Naive thymus-derived CD4-positive, alpha-beta T cell (primary cell): ENCODE results near the gene CTAGE1. TPM values are rescaled to one million over a fixed set of nuclear protein-coding genes. Genes with fewer than 3 reads are reported as not detected.
"Not testable (repeated sequence)": the region's sequence is repeated elsewhere in the genome, so short reads cannot be mapped to it uniquely, and the experiment has no call there.

Experiments
- ATAC-seq: fragments of 150-1000 bp; cut with Tn5 transposase; 2 replicates; pipeline ENCODE4 v1.10.0; 2021; ENCODE audit warnings: mild to moderate bottlenecking, moderate library complexity
- CTCF ChIA-PET: fragments of 350-600 bp; sonication (Branson Sonifier 250); formaldehyde crosslinking; loops from one replicate; lab custom pipeline; 2021; ENCODE audit warnings: antibody characterized with exemption; lab: Charles Lee
- POLR2A ChIA-PET: fragments of 350-600 bp; sonication (Branson Sonifier 250); formaldehyde crosslinking; loops from one replicate; lab custom pipeline; 2021; ENCODE audit warnings: antibody characterized with exemption, inconsistent platforms; lab: Charles Lee
- DNase-seq, 9 donors: peaks; one replicate each; pipeline versions ENCODE4 v3.0.0 to v3.0.0-alpha.2; 2020 to 2022; ENCODE audit warnings: mixed read lengths in 1 of 9
- H3K27ac ChIP-seq: one replicate; pipeline ENCODE4 v1.7.0; 2013; ENCODE audit warnings: mild to moderate bottlenecking, low read depth, low read length, moderate library complexity
- H3K27me3 ChIP-seq, 2 donors: one replicate each; pipeline ENCODE4 v1.7.0; 2013; ENCODE audit warnings: low read length in 2 of 2, mild to moderate bottlenecking in 2 of 2, moderate library complexity in 2 of 2; ENCODE audit not compliant: control insufficient read depth in 2 of 2, insufficient read depth in 2 of 2
- H3K36me3 ChIP-seq, 3 experiments: 1 replicate in 2 of 3; 2 replicates in 1 of 3; pipeline ENCODE4 v1.7.0; 2013; ENCODE audit warnings: low read length in 3 of 3, mild to moderate bottlenecking in 3 of 3, moderate library complexity in 1 of 3; ENCODE audit not compliant: insufficient read depth in 3 of 3, control insufficient read depth in 2 of 3
- H3K4me1 ChIP-seq, 2 donors: one replicate each; pipeline ENCODE4 v1.7.0; 2013; ENCODE audit warnings: low read length in 2 of 2, mild to moderate bottlenecking in 2 of 2, moderate library complexity in 1 of 2; ENCODE audit not compliant: control insufficient read depth in 2 of 2, insufficient read depth in 2 of 2
- H3K4me3 ChIP-seq: 2 replicates; pipeline ENCODE4 v1.7.0; 2013; ENCODE audit warnings: mild to moderate bottlenecking, low read length
- H3K9me3 ChIP-seq, 3 experiments: 1 replicate in 2 of 3; 2 replicates in 1 of 3; pipeline ENCODE4 v1.7.0; 2013; ENCODE audit warnings: low read length in 3 of 3; ENCODE audit not compliant: control insufficient read depth in 2 of 3
- H3K27ac Mint-ChIP-seq, 9 donors: one replicate each; pipeline ENCODE4 v1.8.0; 2020 to 2022; ENCODE audit warnings: mixed read lengths in 9 of 9, mild to moderate bottlenecking in 8 of 9, moderate library complexity in 5 of 9, inconsistent platforms in 2 of 9
- H3K27me3 Mint-ChIP-seq, 5 donors: one replicate each; pipeline ENCODE4 v1.8.0; 2021 to 2022; ENCODE audit warnings: mixed read lengths in 5 of 5, mild to moderate bottlenecking in 1 of 5
- H3K36me3 Mint-ChIP-seq, 5 donors: one replicate each; pipeline ENCODE4 v1.8.0; 2020 to 2022; ENCODE audit warnings: mixed read lengths in 5 of 5, mild to moderate bottlenecking in 3 of 5, inconsistent platforms in 1 of 5
- H3K4me1 Mint-ChIP-seq, 7 donors: one replicate each; pipeline ENCODE4 v1.8.0; 2020 to 2022; ENCODE audit warnings: mixed read lengths in 7 of 7, mild to moderate bottlenecking in 3 of 7, inconsistent platforms in 1 of 7
- H3K4me3 Mint-ChIP-seq, 10 donors: one replicate each; pipeline ENCODE4 v1.8.0; 2020 to 2022; ENCODE audit warnings: mild to moderate bottlenecking in 10 of 10, mixed read lengths in 10 of 10, moderate library complexity in 6 of 10, inconsistent platforms in 2 of 10
- H3K9me3 Mint-ChIP-seq, 11 donors: one replicate each; pipeline ENCODE4 v1.8.0; 2020 to 2022; ENCODE audit warnings: mixed read lengths in 11 of 11, mild to moderate bottlenecking in 4 of 11, inconsistent platforms in 1 of 11, moderate library complexity in 1 of 11
- intact Hi-C, 2 donors: fragments of 100-400 bp; cut with micrococcal nuclease; formaldehyde crosslinking; loops; one replicate each; pipeline ENCODE4 v1.15.1; 2023
- polyA plus RNA-seq, 2 donors: library from polyadenylated mRNA; unstranded; fragments of 300-500 nt; fragmentation: Illumina TruSeq; gene quantifications; one replicate each; pipeline ENCODE4 v1.2.3, GENCODE V29; 2021
- total RNA-seq, 6 experiments: library from RNA in 5 of 6; stranded (reverse) in 5 of 6; gene quantifications; 1 replicate in 5 of 6; 2 replicates in 1 of 6; pipeline ENCODE4 v1.2.3 and lab custom pipeline; 2021 to 2026

CTAGE1 gene
- total and polyA plus RNA-seq, 7 experiments from 2014 or later = not detected

DNA sequence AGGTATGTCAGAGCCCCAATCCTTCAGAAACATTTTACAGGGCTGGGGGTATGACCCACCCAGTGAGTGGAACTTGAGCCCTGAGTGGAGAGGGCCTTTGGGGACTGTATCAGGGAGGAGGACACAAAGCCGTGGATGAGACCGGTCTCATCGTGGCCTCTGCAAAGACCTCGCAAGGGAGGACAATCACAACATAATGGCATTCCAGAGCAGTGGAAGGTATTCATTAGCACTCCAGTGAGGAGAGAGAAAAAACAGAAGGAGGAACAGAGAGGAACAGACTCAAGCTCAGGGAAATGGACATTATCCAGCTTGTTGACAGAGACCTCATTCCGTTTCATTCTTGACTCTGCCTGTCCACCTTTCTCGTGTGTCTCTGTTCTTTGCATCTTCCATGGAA is 38.8 kb upstream of the CTAGE1 start:
- Histone ChIP-seq H3K36me3 (no peaks in the 10 kb centered on the region), H3K27ac (no peak overlapping the region), H3K9me3 (no peaks in the 10 kb centered on the region), H3K4me1 (no peaks in the 10 kb centered on the region), H3K27me3 (no peaks in the 10 kb centered on the region), H3K4me3 (no peak overlapping the region)
- Mint-ChIP-seq H3K27me3 (peaks cover 0 to 27% (median 4%) of the 10 kb centered on the region in 5 donors), H3K36me3 (no peaks in the 10 kb centered on the region), H3K4me1 (peaks cover 0 to 8% (median 4%) of the 10 kb centered on the region in 7 donors), H3K27ac (no peak overlapping the region), H3K9me3 (peaks cover 0 to 3% (median 0%) of the 10 kb centered on the region in 11 donors), H3K4me3 (no peak overlapping the region)
- no peak for ATAC-seq
- intact Hi-C loops = no loop called here
- ChIA-PET POLR2A (no interaction called here), CTCF (no interaction called here)
- no peak for DNase-seq

DNA sequence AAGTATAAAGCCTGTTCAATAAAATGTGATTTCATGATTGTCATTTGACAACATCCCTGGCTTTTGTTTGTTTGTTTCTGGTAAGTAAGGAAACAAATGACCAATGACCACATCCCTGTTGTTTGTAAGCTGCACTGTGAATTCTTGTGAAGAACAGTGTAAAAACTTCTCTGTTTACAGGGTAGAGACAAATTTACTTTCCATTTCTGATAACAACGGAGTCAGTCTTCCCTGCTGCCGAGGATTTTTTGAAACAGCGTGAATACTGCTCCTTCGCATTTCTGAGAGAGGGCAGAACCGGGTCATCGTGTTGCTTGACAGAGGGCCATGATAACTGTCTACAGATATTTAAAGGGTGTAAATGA is 38.4 kb upstream of the CTAGE1 start:
- intact Hi-C loops = no loop called here
- Histone ChIP-seq H3K27ac (no peak overlapping the region), H3K36me3 (no peaks in the 10 kb centered on the region), H3K9me3 (no peaks in the 10 kb centered on the region), H3K4me3 (no peak overlapping the region), H3K27me3 (no peaks in the 10 kb centered on the region), H3K4me1 (no peaks in the 10 kb centered on the region)
- H3K4me1 Mint-ChIP-seq = peaks cover 0 to 8% (median 4%) of the 10 kb centered on the region in 7 donors
- peaks cover 0 to 5% (median 0%) of the 10 kb centered on the region in 11 donors for H3K9me3 Mint-ChIP-seq
- peaks cover 0 to 27% (median 4%) of the 10 kb centered on the region in 5 donors for H3K27me3 Mint-ChIP-seq
- no peak for ATAC-seq
- no peaks in the 10 kb centered on the region for H3K36me3 Mint-ChIP-seq
- ChIA-PET CTCF (no interaction called here), POLR2A (no interaction called here)
- H3K4me3 Mint-ChIP-seq = no peak overlapping the region
- no peak for DNase-seq
- H3K27ac Mint-ChIP-seq = no peak overlapping the region

DNA sequence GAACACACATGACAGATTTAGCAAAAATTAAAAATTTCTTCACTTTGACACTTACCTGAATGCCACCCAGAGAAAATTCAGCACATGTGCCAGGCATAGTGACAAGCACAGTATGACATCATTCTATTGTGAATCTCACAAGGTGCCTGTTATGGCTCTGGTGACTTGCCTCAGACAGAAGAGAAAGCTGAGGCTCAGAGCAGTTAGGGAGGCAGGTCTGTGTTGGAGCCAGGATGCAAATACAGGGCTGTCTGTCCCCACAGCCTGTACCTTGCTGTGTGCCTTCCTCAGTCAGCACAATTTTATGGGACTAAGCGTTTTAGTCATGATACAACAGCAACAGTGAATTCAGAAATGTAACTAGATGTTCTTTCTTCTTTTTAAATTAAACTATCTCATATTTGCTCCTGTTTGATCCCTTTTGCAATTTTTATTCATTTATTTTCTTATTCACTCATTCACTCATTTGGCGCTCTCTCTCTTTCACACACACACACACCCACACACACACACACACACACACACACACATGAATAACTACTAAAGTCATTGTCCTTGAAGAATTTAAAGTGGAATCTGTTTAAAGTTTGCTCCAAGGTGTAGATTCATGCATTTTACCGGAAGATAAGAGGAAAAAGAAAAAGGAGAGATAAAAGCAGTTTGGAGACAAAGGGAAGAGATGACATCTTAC is 37.9 kb upstream of the CTAGE1 start:
- no peak overlapping the region for H3K27ac ChIP-seq
- H3K4me1 ChIP-seq = no peaks in the 10 kb centered on the region
- no peaks in the 10 kb centered on the region for H3K9me3 ChIP-seq
- Mint-ChIP-seq H3K4me1 (peaks cover 0 to 8% (median 4%) of the 10 kb centered on the region in 7 donors), H3K27me3 (peaks cover 0 to 26% (median 4%) of the 10 kb centered on the region in 5 donors), H3K27ac (no peak overlapping the region), H3K4me3 (no peak overlapping the region), H3K36me3 (no peaks in the 10 kb centered on the region), H3K9me3 (peaks cover 0 to 6% (median 0%) of the 10 kb centered on the region in 11 donors)
- CTCF ChIA-PET = no interaction called here
- no peak overlapping the region for H3K4me3 ChIP-seq
- ATAC-seq (no peak), DNase-seq (no peak)
- intact Hi-C loops = no loop called here
- no peaks in the 10 kb centered on the region for H3K36me3 ChIP-seq
- no peaks in the 10 kb centered on the region for H3K27me3 ChIP-seq
- POLR2A ChIA-PET = no interaction called here

DNA sequence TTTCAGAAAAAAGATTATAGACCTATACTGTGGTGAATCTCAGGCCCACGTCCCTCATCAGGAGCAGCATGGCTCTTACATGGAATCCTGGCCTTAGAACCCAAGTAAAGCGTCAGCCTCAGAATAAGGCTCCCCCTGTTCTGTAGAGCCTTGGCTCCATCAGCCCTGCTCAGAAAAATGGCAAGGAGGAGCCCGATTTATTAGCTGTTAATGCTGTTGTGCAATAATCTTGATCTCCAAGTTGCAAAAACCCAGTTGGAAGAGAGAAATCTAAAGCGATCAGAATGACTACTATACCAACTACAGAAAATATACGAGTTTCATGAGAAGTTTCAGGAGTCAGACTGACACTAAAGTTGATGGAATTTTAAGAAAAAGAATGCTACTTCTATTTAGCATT is 35.6 kb upstream of the CTAGE1 start:
- intact Hi-C loops = no loop called here
- Mint-ChIP-seq H3K27ac (no peak overlapping the region), H3K36me3 (no peaks in the 10 kb centered on the region), H3K4me1 (peaks cover 0 to 8% (median 4%) of the 10 kb centered on the region in 7 donors), H3K4me3 (no peak overlapping the region), H3K9me3 (peaks cover 3 to 25% (median 15%) of the 10 kb centered on the region in 11 donors), H3K27me3 (peaks cover 0 to 18% (median 4%) of the 10 kb centered on the region in 5 donors)
- Histone ChIP-seq H3K27ac (no peak overlapping the region), H3K36me3 (no peaks in the 10 kb centered on the region), H3K27me3 (no peaks in the 10 kb centered on the region), H3K4me1 (no peaks in the 10 kb centered on the region), H3K9me3 (no peaks in the 10 kb centered on the region), H3K4me3 (no peak overlapping the region)
- POLR2A ChIA-PET = no interaction called here
- no peak for ATAC-seq
- CTCF ChIA-PET = no interaction called here
- DNase-seq = no peak

DNA sequence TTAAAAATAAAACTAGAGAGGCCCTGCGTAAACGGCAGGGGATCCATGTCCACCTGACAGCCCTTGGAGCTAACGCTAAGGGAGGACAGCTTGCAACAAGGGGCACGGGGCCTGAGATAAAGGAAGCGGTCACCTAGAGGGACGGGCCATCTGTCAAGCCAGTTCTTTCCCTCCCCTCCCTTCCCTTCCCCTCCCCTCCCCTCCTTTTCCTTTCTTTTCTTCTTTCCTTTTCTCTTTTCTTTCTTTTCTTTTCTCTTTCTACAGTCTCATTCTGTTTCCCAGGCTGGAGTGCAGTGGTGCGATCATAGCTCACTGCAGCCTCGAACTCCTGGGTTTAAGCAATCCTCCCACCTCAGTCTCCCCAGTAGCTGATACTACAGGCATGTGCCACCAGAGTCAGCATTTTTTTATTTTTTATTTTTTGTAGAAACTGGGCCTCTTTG is 34.5 kb upstream of the CTAGE1 start:
- no peaks in the 10 kb centered on the region for H3K36me3 ChIP-seq
- no peaks in the 10 kb centered on the region for H3K9me3 ChIP-seq
- peaks cover 0 to 18% (median 4%) of the 10 kb centered on the region in 5 donors for H3K27me3 Mint-ChIP-seq
- H3K4me1 Mint-ChIP-seq = peaks cover 0 to 8% (median 4%) of the 10 kb centered on the region in 7 donors
- no peak overlapping the region for H3K27ac Mint-ChIP-seq
- H3K27ac ChIP-seq = no peak overlapping the region
- no peak overlapping the region for H3K4me3 Mint-ChIP-seq
- peaks cover 3 to 32% (median 15%) of the 10 kb centered on the region in 11 donors for H3K9me3 Mint-ChIP-seq
- no peak for DNase-seq
- intact Hi-C loops = no loop called here
- H3K27me3 ChIP-seq = no peaks in the 10 kb centered on the region
- no peaks in the 10 kb centered on the region for H3K4me1 ChIP-seq
- no peak for ATAC-seq
- CTCF ChIA-PET = no interaction called here
- POLR2A ChIA-PET = no interaction called here
- no peak overlapping the region for H3K4me3 ChIP-seq
- H3K36me3 Mint-ChIP-seq = no peaks in the 10 kb centered on the region

DNA sequence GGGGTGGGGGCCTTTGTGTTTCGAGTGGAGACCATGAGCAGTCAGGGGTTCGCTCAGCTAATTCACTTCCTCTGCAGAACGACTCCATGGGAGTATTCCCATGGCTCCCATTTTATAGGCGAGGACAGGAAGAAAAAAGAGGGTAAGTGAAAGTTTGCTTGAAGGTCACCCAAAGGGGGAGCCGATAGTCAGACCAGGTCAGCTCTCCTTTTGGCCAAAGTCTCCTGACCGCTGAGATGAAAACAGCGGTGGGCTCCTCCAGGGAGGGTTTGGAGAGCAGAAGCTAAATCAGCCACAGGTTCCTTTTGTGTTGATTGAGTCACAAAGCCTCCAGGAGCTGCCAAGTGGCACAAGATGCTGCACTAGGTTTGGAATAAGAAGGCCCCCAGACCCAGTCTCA is 34.1 kb upstream of the CTAGE1 start:
- POLR2A ChIA-PET = no interaction called here
- intact Hi-C loops = no loop called here
- no peak overlapping the region for H3K27ac Mint-ChIP-seq
- peaks cover 0 to 18% (median 4%) of the 10 kb centered on the region in 5 donors for H3K27me3 Mint-ChIP-seq
- H3K9me3 Mint-ChIP-seq = peaks cover 3 to 32% (median 15%) of the 10 kb centered on the region in 11 donors
- peaks cover 0 to 8% (median 4%) of the 10 kb centered on the region in 7 donors for H3K4me1 Mint-ChIP-seq
- no peaks in the 10 kb centered on the region for H3K27me3 ChIP-seq
- H3K4me1 ChIP-seq = no peaks in the 10 kb centered on the region
- CTCF ChIA-PET = no interaction called here
- H3K36me3 ChIP-seq = no peaks in the 10 kb centered on the region
- no peaks in the 10 kb centered on the region for H3K9me3 ChIP-seq
- H3K4me3 Mint-ChIP-seq = no peak overlapping the region
- H3K4me3 ChIP-seq = no peak overlapping the region
- no peak overlapping the region for H3K27ac ChIP-seq
- DNase-seq = no peak
- no peak for ATAC-seq
- no peaks in the 10 kb centered on the region for H3K36me3 Mint-ChIP-seq

DNA sequence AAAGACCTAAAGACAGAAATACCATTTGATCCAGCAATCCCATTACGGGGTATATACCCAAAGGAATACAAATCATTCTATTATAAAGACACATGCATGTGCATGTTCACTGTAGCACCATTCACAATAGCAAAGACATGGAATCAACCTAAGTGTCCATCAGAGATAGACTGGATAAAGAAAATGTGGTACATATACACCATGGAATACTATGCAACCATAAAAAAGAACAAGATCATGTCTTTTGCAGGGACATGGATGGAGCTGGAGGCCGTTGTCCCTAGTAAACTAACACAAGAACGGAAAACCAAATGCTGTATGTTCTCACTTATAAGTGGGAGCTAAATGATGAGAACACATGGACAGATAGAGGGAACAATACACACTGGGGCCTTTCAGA is 33.1 kb upstream of the CTAGE1 start:
- Mint-ChIP-seq H3K9me3 (peaks cover 3 to 36% (median 15%) of the 10 kb centered on the region in 11 donors), H3K27me3 (peaks cover 0 to 18% (median 4%) of the 10 kb centered on the region in 5 donors), H3K27ac (peak overlapping the region in 1 of 9 donors; percentile 23)
- H3K36me3 Mint-ChIP-seq, H3K4me3 ChIP-seq, H3K27ac ChIP-seq, CTCF ChIA-PET, H3K36me3 ChIP-seq, H3K4me1 Mint-ChIP-seq, DNase-seq, H3K27me3 ChIP-seq, ATAC-seq, H3K4me1 ChIP-seq, POLR2A ChIA-PET, H3K4me3 Mint-ChIP-seq, intact Hi-C loops, H3K9me3 ChIP-seq: not testable (repeated sequence)
